Limb (tissue), 2 donors: Measurements from ENCODE around the gene B3GAT2.

ENCODE experiments used
- DNase-seq, 2 donors: peaks; one replicate each; pipeline ENCODE4 v3.0.0-alpha.2; 2016; ENCODE audit errors: extremely low spot score in 2 of 2

The B3GAT2 gene

DNA sequence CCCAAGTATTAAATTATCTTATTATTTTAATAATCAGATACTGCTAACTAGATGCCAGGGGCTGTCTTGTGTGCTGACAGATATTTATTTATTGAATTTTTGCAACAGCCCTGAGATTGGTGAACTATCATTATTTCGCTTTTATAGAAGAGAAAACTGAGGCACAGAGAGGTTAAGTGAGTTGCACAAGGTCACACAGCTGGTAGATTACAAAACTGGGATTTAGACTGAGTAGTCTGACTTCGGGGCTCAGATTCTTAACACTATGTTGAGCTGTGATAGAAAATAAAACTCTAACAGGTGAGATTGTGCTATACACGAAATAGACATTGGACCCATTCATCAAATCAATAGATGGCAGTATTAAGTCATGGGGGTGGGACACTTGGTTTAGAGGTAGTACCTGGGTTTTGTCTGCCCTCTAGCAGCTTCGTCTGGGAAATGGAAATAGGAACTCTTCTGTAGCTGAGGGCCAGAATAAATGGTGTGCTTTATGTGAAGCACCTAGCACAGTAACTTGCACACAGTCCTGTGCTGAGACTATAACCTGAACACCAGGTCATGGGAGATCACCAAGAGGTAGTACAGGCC is 113.4 kb downstream of the B3GAT2 start:
- no peak for DNase-seq

DNA sequence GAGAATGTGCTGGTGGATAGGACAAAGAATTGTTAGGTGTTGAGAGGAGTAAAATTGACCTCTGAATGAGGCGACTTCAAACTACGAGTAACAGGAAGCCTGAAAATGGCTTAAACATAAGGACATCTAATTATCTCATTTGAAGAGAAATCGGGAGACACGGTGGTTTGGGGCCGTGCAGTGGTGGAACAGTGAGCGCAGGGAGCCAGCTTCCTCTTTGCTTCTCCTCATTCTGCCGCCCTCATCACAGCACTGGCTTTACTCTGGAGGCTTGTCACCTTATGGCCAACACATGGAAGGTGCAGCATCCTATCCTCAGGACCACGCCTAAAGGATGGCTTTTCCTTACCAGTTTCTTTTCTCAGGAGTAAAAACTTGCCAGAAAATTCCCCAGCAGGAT is 114.3 kb downstream of the B3GAT2 start:
- no peak for DNase-seq

DNA sequence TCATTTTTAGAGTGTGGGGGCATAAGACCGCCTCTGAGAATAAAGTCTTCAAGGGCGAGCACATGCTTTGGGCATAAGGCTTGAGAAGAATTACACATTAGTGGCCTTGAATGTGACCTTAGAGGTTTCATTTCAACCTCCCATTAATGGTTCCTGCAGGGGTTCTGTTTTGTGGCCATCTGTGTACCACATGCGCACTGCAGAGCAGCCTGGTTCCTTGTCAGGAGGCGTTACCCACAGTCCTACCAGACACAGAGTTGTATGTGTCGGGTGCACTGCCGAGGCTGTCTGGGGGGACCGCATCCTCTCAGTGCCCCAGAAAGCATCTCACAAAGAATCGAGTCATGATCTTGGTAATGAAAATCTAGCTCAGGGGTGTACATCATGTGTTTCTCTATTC is 115.7 kb downstream of the B3GAT2 start:
- no peak for DNase-seq

DNA sequence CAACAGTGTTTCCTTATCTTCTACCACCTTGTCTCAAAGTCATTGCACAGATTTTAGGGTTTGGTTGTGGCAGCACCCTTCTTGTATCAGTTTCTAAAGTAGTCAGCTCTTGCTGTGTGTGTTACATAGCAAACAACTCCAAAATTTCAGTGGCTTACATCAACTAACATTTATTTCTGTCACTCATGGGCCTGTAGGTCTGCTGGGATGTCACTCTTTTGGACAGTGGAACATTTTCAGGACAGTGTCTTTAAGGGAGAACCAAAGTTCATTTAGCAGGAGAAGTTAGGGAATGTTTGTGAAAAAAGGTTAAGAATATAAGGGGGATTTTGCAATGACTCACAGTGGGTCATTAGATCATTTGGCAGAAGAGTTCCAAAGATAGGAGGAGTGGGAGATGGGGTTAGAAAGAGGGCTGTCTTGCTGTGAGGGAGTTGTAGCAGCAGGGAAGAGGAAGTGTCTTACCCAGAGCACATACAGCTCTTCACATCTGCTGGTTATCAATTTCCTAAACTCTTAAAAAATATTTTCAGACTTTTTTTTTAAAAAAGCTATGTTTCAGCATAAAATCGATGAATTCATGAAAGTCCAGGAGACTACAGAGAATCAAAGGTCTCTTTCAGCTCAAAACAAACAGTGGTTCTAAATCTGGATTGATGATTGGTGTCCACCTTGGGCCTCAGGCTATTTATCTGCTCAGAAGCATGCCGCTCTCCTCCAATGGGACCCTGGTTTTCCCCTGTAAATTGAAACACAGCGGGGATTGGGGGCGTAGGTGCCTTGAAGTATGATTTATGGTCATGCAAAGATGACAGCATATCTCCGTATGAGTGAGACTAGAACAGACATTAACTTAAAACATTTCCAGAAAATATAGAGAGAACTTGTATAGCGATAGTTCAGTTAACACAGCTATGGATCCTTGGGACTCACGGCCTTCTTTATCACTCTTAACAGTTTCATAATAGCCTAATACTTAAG is 117.3 kb downstream of the B3GAT2 start:
- DNase-seq = no peak

DNA sequence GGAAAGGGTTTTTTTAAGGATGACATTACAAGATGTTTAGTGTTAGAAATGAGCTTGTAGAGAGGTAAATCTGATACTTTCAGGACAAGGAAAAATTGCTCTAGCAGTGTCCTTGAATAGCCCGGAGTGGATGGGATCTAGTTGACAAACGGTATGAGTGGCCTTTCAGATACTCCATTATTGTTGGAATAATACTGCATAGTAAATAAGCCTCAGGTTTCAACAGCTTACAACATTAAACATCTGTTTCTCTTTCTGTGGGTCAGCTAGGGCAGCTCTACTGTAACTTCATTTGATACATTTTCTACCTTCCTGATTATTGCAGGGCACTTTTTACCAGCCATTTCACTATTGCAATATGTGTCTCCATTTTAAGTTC is 118.0 kb downstream of the B3GAT2 start:
- DNase-seq = no peak

DNA sequence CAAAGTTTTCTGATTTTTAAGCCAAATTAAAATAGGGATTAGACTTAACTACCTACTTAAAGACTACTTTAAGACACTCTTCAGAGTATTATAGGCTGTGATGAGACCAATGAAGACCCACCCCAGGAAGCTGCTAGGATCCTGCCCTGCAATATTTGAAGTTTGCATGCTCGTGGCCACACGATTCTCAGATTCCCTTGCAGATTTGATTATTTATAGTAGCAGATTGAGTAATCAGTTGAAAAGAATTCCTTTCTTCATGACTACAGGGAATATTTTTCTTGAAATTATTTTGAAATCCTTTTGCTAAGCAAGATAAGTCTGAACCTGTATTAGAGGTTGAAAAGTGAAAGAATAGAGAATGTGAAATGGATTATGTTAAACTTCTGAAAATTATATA is 122.3 kb downstream of the B3GAT2 start:
- DNase-seq = no peak

DNA sequence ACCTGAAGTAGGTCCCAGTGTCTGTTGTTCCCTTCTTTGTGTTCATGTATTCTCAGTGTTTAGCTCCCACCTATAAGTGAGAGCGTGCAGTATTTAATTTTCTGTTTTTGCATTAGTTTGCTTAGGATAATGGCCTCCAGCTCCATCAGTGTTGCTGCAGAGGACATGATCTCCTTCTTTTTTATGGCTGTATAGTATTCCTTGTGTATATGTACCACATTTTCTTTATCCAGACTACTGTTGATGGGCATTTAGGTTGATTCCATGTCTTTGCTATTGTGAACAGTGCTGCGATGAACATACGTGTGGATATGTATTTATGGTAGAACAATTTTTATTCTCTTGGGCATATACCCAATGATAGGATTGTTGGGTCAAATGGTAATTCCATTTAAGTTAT is 125.4 kb downstream of the B3GAT2 start:
- no peak for DNase-seq

DNA sequence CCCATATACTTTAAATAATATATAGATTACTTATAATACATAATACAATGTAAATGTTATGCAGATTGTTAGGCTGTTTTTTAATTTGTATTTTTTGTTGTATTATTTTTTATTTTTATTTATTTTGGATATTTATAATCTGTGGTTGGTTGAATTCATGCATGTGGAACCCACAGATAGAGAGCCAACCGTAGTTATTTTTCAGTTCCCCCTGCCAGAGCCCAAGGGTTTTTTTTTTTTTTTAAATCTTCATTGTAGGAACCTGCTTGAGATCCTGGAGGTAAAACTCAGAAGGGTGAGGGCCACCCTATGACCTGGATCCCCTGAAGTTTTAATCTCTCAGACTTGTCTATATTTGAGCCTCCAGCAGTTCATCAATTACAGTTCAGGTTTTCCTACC is 133.2 kb downstream of the B3GAT2 start:
- no peak for DNase-seq

DNA sequence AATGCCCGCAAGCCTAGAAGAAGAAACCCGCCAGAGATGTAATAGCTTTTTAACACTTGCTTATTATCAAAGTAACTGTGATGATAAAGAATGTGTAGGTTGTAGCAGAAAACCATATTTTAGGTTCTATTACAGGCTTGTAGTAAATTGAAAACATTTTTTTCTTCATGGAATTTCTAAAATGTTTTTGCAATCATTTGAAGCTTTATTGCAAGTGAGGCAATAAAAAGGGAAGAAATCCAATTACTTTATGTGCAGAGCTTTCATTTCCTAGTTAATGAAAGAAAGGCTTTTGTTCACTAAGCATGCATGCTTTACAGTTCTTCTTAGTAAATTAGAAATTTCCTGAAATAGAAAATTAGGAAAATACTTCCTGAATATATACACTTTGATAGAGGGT is 135.1 kb downstream of the B3GAT2 start:
- DNase-seq = no peak

DNA sequence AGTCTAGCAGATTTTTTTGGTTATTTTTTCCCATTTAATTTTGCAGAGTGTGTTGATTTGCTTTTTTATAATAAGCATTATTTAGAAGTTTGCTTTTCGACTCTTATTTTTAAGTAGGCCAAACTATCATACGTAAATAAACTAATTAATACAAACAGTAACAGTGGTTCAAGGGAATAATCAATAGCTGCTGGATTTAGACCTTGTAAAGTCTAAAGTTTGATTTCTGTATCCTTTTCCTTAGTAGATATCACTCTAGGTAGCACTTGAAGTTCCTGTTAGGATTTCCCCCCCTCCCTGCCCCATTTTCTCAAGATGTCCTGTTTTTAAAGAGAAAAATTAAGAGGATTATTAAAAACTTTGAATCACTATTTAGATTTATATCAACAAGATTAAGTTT is 136.1 kb downstream of the B3GAT2 start:
- no peak for DNase-seq

DNA sequence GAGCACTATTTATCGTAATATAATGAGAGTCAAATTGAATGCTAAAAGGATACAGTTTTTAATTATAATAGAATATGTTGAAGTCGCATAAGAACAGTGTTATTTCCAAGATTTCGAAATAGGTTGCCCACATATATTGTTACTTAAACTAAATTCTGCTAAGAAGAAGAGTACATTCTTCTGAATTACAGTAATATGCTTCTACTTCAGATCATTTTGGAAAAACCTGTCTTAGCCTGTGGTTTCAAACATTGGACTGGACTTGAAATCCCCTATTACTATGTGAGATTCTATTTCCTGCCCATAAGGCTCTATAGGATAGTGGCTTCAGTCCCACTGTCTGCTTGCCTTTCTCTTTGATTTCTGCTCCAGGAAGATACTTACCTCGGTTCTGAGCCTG is 137.2 kb downstream of the B3GAT2 start:
- no peak for DNase-seq

DNA sequence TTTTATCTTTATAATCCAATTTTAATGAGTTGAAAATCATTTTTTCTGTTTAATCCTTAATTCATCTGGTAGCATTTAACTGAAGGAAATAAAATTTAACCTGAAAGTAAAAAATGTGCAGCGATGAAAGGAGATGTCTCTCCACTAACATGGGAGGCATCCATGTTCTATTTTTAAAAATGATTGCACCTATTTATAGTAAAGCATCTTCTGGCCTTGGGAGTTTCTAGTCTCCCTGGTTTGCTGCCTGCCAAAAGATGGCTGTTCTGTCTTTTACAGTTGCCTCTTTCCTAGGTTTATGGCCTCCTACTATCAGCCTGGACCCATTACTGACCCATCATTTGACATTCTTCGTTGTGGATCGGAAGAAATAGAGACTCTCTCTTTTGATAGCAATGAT is 143.0 kb downstream of the B3GAT2 start:
- DNase-seq = no peak

DNA sequence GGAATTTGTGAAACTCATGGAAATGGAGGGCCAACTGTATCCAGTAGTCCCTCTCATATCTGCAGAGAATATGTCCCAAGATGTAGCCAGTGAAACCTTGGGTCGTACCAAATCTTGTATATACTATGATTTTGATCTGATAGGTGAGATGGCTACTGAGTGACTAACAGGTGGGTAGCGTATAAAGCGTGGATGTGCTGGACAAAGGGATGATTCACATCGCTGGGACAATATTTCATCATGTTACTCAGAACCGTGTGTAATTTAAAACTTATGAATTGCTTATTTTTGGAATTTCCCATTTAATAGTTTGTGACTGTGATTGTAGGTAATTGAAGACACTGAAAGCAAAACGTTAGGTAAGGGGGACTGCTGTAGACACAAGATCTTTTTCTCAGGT is 145.1 kb downstream of the B3GAT2 start:
- DNase-seq = no peak
